ENCODE data around the gene JUNB.
"Not testable (repeated sequence)": the region's sequence is repeated elsewhere in the genome, so short reads cannot be mapped to it uniquely, and the experiment has no call there.

JUNB gene

GRCh38 chr19:12815088-12815487, 23.8 kb downstream of the JUNB start:
- no peak for DNase-seq

GRCh38 chr19:12817188-12817587, 25.9 kb downstream of the JUNB start:
- not testable (repeated sequence) for DNase-seq

GRCh38 chr19:12817810-12818209, 26.5 kb downstream of the JUNB start:
- not testable (repeated sequence) for DNase-seq

- DNase-seq: no peak
These were observed 30.5 kb downstream of the JUNB start for GRCh38 chr19:12821761-12822160.

- DNase-seq: no peak
These were observed 34.2 kb downstream of the JUNB start for GRCh38 chr19:12825254-12826131.

GRCh38 chr19:12828494-12828893, 37.2 kb downstream of the JUNB start:
- no peak for DNase-seq

- DNase-seq: no peak
These were observed 42.1 kb downstream of the JUNB start for GRCh38 chr19:12833418-12833737.

- DNase-seq: peak; percentile 65
These were observed 42.7 kb downstream of the JUNB start for GRCh38 chr19:12833738-12834565.

- no peak for DNase-seq
These were observed 43.3 kb downstream of the JUNB start, which contains the start of gene RTBDN for GRCh38 chr19:12834566-12834943. TSS of gene RTBDN (minus strand) at chr19:12834579. CDS start at chr19:12829979, 4,600 bp downstream.

GRCh38 chr19:12834976-12835757, 43.9 kb downstream of the JUNB start:
- no peak for DNase-seq

GRCh38 chr19:12836529-12836863, 45.2 kb downstream of the JUNB start:
- DNase-seq: no peak

GRCh38 chr19:12837225-12837624, 45.9 kb downstream of the JUNB start:
- no peak for DNase-seq

GRCh38 chr19:12838182-12838885, 47.0 kb downstream of the JUNB start, which contains the start of gene MAST1:
TSS of gene MAST1 (plus strand) at chr19:12838515. CDS start at chr19:12838573, 58 bp downstream.
- DNase-seq: peak; percentile 40

GRCh38 chr19:12838886-12839756, 47.8 kb downstream of the JUNB start:
- peak; percentile 44 for DNase-seq

- peak; percentile 38 for DNase-seq
These were observed 49.1 kb downstream of the JUNB start for GRCh38 chr19:12840091-12841079.

GRCh38 chr19:12841094-12841493, 49.8 kb downstream of the JUNB start:
- DNase-seq: no peak

- no peak for DNase-seq
These were observed 51.2 kb downstream of the JUNB start for GRCh38 chr19:12842511-12842910.
